COLO668 (cell line): ENCODE data around the gene TLX3.
A peak's percentile ranks its signal among the peaks of the same experiment; 100 is the strongest.
"Not testable (repeated sequence)": the region's sequence is repeated elsewhere in the genome, so short reads cannot be mapped to it uniquely, and the experiment has no call there.

Experiments
- DNase-seq: peaks from one replicate; lab custom pipeline; 2025; ENCODE audit not compliant: unreplicated experiment; lab: John Stamatoyannopoulos, UW

Gene TLX3

GRCh38 chr5:171322527-171322926 is 13.5 kb downstream of the TLX3 start:
- no peak for DNase-seq

GRCh38 chr5:171323007-171323406 is 14.0 kb downstream of the TLX3 start:
- DNase-seq: no peak

- no peak for DNase-seq
These were observed 15.0 kb downstream of the TLX3 start for GRCh38 chr5:171323806-171324632.

GRCh38 chr5:171330021-171330420 is 21.0 kb downstream of the TLX3 start:
- DNase-seq: no peak

- no peak for DNase-seq
These were observed 26.6 kb downstream of the TLX3 start for GRCh38 chr5:171335616-171336015.

GRCh38 chr5:171336521-171337209 is 27.6 kb downstream of the TLX3 start:
- DNase-seq: peak; percentile 26

GRCh38 chr5:171337210-171337569 is 28.1 kb downstream of the TLX3 start:
- DNase-seq: no peak

- DNase-seq: no peak
These were observed 31.0 kb downstream of the TLX3 start for GRCh38 chr5:171340042-171340441.

GRCh38 chr5:171340491-171340890 is 31.4 kb downstream of the TLX3 start:
- no peak for DNase-seq

GRCh38 chr5:171342362-171343111 is 33.5 kb downstream of the TLX3 start:
- peak; percentile 23 for DNase-seq

- no peak for DNase-seq
These were observed 36.0 kb downstream of the TLX3 start for GRCh38 chr5:171344936-171345608.

GRCh38 chr5:171351536-171352073 is 42.6 kb downstream of the TLX3 start:
- no peak for DNase-seq

GRCh38 chr5:171355302-171355724 is 46.3 kb downstream of the TLX3 start:
- no peak for DNase-seq

- no peak for DNase-seq
These were observed 48.8 kb downstream of the TLX3 start for GRCh38 chr5:171357843-171358242.

- not testable (repeated sequence) for DNase-seq
These were observed 52.1 kb downstream of the TLX3 start for GRCh38 chr5:171361151-171361550.
